COLO829 (cell line): ENCODE measurements around the gene ZNF552.
"Not testable (repeated sequence)": the region's sequence is repeated elsewhere in the genome, so short reads cannot be mapped to it uniquely, and the experiment has no call there.

Experiments
- DNase-seq: peaks from one replicate; pipeline ENCODE4 v3.0.0; 2012; ENCODE audit warnings: low spot score

Gene ZNF552

GRCh38 chr19:57814505-57815246 is at the start of gene ZNF552:
Gene ZNF552 (minus strand): TSS chr19:57814913. CDS start chr19:57814743, 170 bp downstream.
- DNase-seq: peak; percentile 74

- DNase-seq: not testable (repeated sequence)
Measured at GRCh38 chr19:57862351-57862750, 47.6 kb upstream of the ZNF552 start.

GRCh38 chr19:57854117-57854516 is 39.4 kb upstream of the ZNF552 start:
- DNase-seq: not testable (repeated sequence)

- DNase-seq: not testable (repeated sequence)
Measured at GRCh38 chr19:57851812-57852603, 37.3 kb upstream of the ZNF552 start.

GRCh38 chr19:57850553-57851017 is 35.9 kb upstream of the ZNF552 start:
- no peak for DNase-seq

- peak; percentile 51 for DNase-seq
Measured at GRCh38 chr19:57849666-57850473, 35.2 kb upstream of the ZNF552 start, which contains the start of gene ZNF587. Gene ZNF587 (plus strand): TSS chr19:57849859. CDS start chr19:57850039, 180 bp downstream.

GRCh38 chr19:57849162-57849665 is 34.5 kb upstream of the ZNF552 start:
- DNase-seq: not testable (repeated sequence)

- DNase-seq: not testable (repeated sequence)
Measured at GRCh38 chr19:57847164-57847563, 32.5 kb upstream of the ZNF552 start.

- DNase-seq: no peak
Measured at GRCh38 chr19:57841122-57841763, 26.5 kb upstream of the ZNF552 start.

GRCh38 chr19:57838622-57839191 is 24.0 kb upstream of the ZNF552 start:
- not testable (repeated sequence) for DNase-seq

GRCh38 chr19:57836991-57837390 is 22.3 kb upstream of the ZNF552 start:
- DNase-seq: not testable (repeated sequence)

- no peak for DNase-seq
Measured at GRCh38 chr19:57830071-57830602, 15.4 kb upstream of the ZNF552 start, which contains the start of gene ZNF587B. Gene ZNF587B (plus strand): TSS chr19:57830299. CDS start chr19:57830529, 230 bp downstream.

- DNase-seq: no peak
Measured at GRCh38 chr19:57829316-57829715, 14.6 kb upstream of the ZNF552 start.

GRCh38 chr19:57825511-57825910 is 10.8 kb upstream of the ZNF552 start:
- DNase-seq: no peak

GRCh38 chr19:57823608-57824007 is 8.9 kb upstream of the ZNF552 start:
- not testable (repeated sequence) for DNase-seq

GRCh38 chr19:57823155-57823554 is 8.4 kb upstream of the ZNF552 start:
- DNase-seq: not testable (repeated sequence)

- DNase-seq: not testable (repeated sequence)
Measured at GRCh38 chr19:57821501-57821900, 6.8 kb upstream of the ZNF552 start.

- not testable (repeated sequence) for DNase-seq
Measured at GRCh38 chr19:57821095-57821494, 6.4 kb upstream of the ZNF552 start.

- no peak for DNase-seq
Measured at GRCh38 chr19:57820599-57820998, 5.9 kb upstream of the ZNF552 start.

- peak; percentile 87 for DNase-seq
Measured at GRCh38 chr19:57819475-57820148, 4.9 kb upstream of the ZNF552 start.
